BE2C (cell line): ENCODE data around the gene TMEM184A.

ENCODE experiments used
- DNase-seq: peaks from one replicate; pipeline ENCODE4 v3.0.0-alpha.2; 2020
- H3K27me3 ChIP-seq: fragments of 250-450 bp; sonication (Bioruptor Pico); 2 replicates; pipeline ENCODE4 v1.5.1; 2020; ENCODE audit warnings: mild to moderate bottlenecking
- H3K36me3 ChIP-seq: fragments of 250-450 bp; sonication (Bioruptor Pico); 2 replicates; pipeline ENCODE4 v1.5.1; 2020; ENCODE audit warnings: mild to moderate bottlenecking
- H3K4me1 ChIP-seq: fragments of 250-450 bp; sonication (Bioruptor Pico); 2 replicates; pipeline ENCODE4 v1.5.1; 2020
- H3K4me3 ChIP-seq: 2 replicates; pipeline ENCODE4 v1.5.1; 2011; ENCODE audit warnings: low read depth, low read length
- H3K9me3 ChIP-seq: fragments of 250-450 bp; sonication (Bioruptor Pico); 2 replicates; pipeline ENCODE4 v1.5.1; 2020
- TF ChIP-seq, protein P1 (sequence below): IDR thresholded peaks from 2 replicates; pipeline ENCODE4 v1.5.1; 2012; ENCODE audit warnings: mild to moderate bottlenecking, low read depth, low read length

Gene TMEM184A

DNA sequence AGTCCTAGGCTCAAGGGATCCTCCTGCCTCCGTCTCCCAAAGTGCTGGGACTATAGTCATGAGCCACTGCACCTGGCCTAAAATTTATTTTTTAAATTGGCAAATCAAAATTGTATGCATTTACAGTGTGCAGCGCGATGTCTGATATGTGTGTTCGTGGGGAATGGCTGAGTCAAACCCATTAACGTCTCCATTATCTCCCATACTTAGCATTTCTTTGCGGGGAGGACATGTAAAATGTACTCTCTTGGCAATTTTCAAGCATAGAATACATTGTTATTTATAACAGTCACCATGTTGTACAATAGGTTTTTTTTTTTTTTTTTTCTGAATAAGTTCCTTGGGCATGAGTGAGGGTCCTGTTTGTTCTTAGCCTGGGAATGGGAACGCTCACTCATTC lies 3.8 kb downstream of the TMEM184A start:
- DNase-seq: no peak
- Histone ChIP-seq H3K36me3 (no peaks in the 10 kb centered on the region), H3K4me1 (no peaks in the 10 kb centered on the region), H3K4me3 (no peak overlapping the region), H3K27me3 (peaks cover 4% of the 10 kb centered on the region; the same call in 1 of the 2 replicates), H3K9me3 (no peaks in the 10 kb centered on the region)
- TF ChIP-seq, protein P1, sequence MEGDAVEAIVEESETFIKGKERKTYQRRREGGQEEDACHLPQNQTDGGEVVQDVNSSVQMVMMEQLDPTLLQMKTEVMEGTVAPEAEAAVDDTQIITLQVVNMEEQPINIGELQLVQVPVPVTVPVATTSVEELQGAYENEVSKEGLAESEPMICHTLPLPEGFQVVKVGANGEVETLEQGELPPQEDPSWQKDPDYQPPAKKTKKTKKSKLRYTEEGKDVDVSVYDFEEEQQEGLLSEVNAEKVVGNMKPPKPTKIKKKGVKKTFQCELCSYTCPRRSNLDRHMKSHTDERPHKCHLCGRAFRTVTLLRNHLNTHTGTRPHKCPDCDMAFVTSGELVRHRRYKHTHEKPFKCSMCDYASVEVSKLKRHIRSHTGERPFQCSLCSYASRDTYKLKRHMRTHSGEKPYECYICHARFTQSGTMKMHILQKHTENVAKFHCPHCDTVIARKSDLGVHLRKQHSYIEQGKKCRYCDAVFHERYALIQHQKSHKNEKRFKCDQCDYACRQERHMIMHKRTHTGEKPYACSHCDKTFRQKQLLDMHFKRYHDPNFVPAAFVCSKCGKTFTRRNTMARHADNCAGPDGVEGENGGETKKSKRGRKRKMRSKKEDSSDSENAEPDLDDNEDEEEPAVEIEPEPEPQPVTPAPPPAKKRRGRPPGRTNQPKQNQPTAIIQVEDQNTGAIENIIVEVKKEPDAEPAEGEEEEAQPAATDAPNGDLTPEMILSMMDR: no peak

DNA sequence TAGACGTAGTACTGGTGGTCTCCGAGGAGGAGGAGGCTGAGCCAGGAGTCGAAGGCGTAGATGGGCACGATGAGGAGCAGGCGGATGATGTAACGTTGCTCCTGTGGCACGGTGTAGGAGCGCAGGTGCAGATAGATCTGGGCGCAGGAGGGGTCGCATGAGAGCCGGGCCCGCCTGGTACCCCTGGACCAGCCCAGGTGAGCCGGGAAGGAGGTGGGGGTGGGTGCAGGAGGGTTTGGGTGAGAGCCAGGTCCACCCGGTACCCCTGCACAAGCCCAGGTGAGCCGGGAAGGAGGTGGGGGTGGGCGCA lies 5.2 kb downstream of the TMEM184A start:
- H3K27me3 ChIP-seq: peaks cover 4% of the 10 kb centered on the region; the same call in 1 of the 2 replicates
- no peaks in the 10 kb centered on the region for H3K4me1 ChIP-seq
- DNase-seq: no peak
- TF ChIP-seq, protein P1: no peak
- H3K9me3 ChIP-seq: no peaks in the 10 kb centered on the region
- no peaks in the 10 kb centered on the region for H3K36me3 ChIP-seq
- no peak overlapping the region for H3K4me3 ChIP-seq

- TF ChIP-seq, protein P1: no peak
- Histone ChIP-seq H3K4me1 (peaks cover 2% of the 10 kb centered on the region; the same call in 1 of the 2 replicates), H3K4me3 (no peak overlapping the region), H3K36me3 (no peaks in the 10 kb centered on the region), H3K9me3 (no peaks in the 10 kb centered on the region), H3K27me3 (peaks cover 4% of the 10 kb centered on the region; the same call in 1 of the 2 replicates)
- DNase-seq: peak; percentile 10
Observed at GRCh38 chr7:1550005-1550845, 5.8 kb downstream of the TMEM184A start.

GRCh38 chr7:1549357-1550004 lies 6.5 kb downstream of the TMEM184A start:
- Histone ChIP-seq H3K9me3 (no peaks in the 10 kb centered on the region), H3K4me3 (no peak overlapping the region), H3K4me1 (peaks cover 5% of the 10 kb centered on the region; the same call in 1 of the 2 replicates), H3K36me3 (no peaks in the 10 kb centered on the region), H3K27me3 (peaks cover 4% of the 10 kb centered on the region; the same call in 1 of the 2 replicates)
- peak; percentile 12 for DNase-seq
- TF ChIP-seq, protein P1: no peak

DNA sequence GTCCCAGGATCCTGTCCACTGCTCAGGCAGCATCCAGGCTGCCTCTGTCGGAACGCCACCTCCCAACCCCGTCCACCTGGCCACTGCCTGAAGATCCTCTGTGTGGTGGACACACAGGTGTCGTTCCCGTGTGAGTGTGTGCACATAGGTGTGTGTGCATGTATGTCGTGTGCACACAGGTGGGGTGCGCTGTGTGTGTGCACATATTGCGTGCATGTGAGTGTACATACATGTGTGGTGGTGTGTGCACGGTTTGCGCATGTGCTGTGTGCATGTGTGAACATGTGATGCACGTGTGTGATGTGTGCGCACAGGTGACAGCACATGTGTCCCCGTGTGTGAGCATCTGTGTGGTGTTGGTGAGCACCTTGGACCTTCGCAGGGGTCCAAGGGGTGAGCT lies 7.1 kb downstream of the TMEM184A start:
- Histone ChIP-seq H3K27me3 (peaks cover 4% of the 10 kb centered on the region; the same call in 1 of the 2 replicates), H3K36me3 (no peaks in the 10 kb centered on the region), H3K9me3 (no peaks in the 10 kb centered on the region), H3K4me3 (no peak overlapping the region), H3K4me1 (peaks cover 5% of the 10 kb centered on the region; the same call in 1 of the 2 replicates)
- TF ChIP-seq, protein P1: no peak
- no peak for DNase-seq

GRCh38 chr7:1548438-1548831 lies 7.6 kb downstream of the TMEM184A start:
- H3K27me3 ChIP-seq: peaks cover 4% of the 10 kb centered on the region; the same call in 1 of the 2 replicates
- peak; percentile 14 for DNase-seq
- peaks cover 5% of the 10 kb centered on the region; the same call in 1 of the 2 replicates for H3K4me1 ChIP-seq
- no peak overlapping the region for H3K4me3 ChIP-seq
- TF ChIP-seq, protein P1: no peak; the same call in 1 of the 2 replicates
- H3K9me3 ChIP-seq: no peaks in the 10 kb centered on the region
- no peaks in the 10 kb centered on the region for H3K36me3 ChIP-seq
